ENCODE results near the gene SLC25A30.

SLC25A30 gene

DNA sequence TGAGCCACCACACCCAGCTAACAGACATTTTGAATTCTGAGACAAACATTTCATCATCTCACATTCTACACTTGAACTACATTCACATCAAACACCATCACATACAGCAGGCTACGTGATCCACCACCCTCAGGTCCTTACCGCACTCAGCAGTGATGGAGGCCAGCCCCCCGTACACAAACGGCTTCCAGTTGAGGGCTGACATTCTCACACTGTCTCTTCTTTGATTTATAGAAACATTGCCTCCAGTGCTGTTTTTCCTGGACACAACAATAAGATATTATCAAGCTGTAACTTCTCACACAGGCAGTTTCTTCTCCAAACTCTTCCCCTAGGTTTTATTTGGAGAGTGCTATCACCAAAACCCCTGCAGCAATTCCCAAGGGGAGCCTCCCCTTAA lies 7.0 kb downstream of the SLC25A30 start:
- H3K27ac ChIP-seq: no peak overlapping the region
- no peaks in the 10 kb centered on the region for H3K36me3 ChIP-seq
- TF ChIP-seq, protein P1, sequence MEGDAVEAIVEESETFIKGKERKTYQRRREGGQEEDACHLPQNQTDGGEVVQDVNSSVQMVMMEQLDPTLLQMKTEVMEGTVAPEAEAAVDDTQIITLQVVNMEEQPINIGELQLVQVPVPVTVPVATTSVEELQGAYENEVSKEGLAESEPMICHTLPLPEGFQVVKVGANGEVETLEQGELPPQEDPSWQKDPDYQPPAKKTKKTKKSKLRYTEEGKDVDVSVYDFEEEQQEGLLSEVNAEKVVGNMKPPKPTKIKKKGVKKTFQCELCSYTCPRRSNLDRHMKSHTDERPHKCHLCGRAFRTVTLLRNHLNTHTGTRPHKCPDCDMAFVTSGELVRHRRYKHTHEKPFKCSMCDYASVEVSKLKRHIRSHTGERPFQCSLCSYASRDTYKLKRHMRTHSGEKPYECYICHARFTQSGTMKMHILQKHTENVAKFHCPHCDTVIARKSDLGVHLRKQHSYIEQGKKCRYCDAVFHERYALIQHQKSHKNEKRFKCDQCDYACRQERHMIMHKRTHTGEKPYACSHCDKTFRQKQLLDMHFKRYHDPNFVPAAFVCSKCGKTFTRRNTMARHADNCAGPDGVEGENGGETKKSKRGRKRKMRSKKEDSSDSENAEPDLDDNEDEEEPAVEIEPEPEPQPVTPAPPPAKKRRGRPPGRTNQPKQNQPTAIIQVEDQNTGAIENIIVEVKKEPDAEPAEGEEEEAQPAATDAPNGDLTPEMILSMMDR (IDR thresholded peaks at IDR 0.05; ENCODE audit: low read depth, low read length): no peak
- H3K27me3 ChIP-seq (ENCODE audit: insufficient read depth, low read depth, severe bottlenecking): no peaks in the 10 kb centered on the region
- DNase-seq: no peak
- H3K4me3 ChIP-seq (ENCODE audit: low read depth, low read length): no peak overlapping the region
- H3K9me3 ChIP-seq (ENCODE audit: severe bottlenecking): no peaks in the 10 kb centered on the region

DNA sequence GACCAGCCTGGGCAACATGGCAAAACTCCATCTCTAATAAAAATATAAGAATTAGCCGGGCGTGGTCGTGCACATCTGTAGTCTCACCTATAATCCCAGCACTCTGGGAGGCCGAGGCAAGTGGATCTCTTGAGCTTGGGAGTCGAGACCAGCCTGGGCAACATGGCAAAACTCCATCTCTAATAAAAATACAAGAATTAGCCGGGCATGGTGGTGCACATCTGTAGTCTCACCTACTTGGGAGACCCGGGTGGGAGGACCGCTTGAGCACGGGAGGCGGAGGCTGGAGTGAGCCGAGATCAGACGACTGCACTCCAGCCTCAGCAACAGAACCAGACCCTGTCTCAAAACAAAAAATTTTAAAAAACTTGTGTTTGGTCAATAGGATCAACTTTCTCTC lies 7.7 kb downstream of the SLC25A30 start:
- Histone ChIP-seq H3K27ac (no peak overlapping the region), H3K4me3 (ENCODE audit: low read depth, low read length) (no peak overlapping the region), H3K9me3 (ENCODE audit: severe bottlenecking) (no peaks in the 10 kb centered on the region), H3K27me3 (ENCODE audit: insufficient read depth, low read depth, severe bottlenecking) (no peaks in the 10 kb centered on the region), H3K36me3 (no peaks in the 10 kb centered on the region)
- no peak for DNase-seq
- TF ChIP-seq, protein P1 (IDR thresholded peaks at IDR 0.05; ENCODE audit: low read depth, low read length): no peak

DNA sequence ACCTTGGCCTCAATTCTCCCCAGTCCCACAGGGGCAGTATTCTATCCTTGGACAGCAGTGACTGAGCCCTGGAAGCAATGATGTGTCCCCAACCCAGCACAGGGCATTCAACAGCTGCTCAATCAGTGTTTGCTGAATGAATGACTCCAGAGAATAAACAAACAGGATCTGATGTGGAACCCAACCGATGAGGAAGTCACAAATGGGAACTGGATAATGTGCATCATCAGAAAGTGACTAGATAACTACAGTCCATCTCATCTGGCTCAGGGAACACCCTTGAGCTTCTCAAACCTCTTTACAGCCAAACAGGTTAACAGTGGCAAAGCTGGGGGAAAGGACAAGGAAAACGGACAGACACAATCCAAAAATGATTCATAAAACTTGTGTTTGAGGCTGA lies 8.2 kb downstream of the SLC25A30 start:
- Histone ChIP-seq H3K27ac (no peak overlapping the region), H3K4me3 (ENCODE audit: low read depth, low read length) (no peak overlapping the region), H3K36me3 (no peaks in the 10 kb centered on the region), H3K27me3 (ENCODE audit: insufficient read depth, low read depth, severe bottlenecking) (no peaks in the 10 kb centered on the region), H3K9me3 (ENCODE audit: severe bottlenecking) (no peaks in the 10 kb centered on the region)
- no peak for DNase-seq
- TF ChIP-seq, protein P1 (IDR thresholded peaks at IDR 0.05; ENCODE audit: low read depth, low read length): no peak

DNA sequence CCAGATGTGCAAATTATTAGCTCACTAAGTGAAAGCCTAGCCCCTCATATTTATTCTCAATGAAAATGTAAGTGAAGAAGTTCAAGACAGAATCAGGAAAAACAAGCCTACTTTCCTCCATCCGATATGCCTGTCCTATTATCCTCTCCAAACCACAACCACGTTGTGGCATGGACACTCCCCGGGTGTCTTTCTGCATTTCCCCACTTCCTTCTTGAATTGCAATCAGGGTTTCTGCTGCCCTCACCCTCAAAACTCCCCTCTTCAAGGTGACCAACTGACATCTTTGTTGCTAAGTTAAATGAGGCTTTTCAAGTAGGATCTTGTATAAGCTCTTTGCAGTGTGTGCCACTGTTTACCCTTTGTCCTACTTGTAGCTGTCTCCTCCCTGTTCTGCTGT lies 11.8 kb downstream of the SLC25A30 start:
- H3K9me3 ChIP-seq (ENCODE audit: severe bottlenecking): no peaks in the 10 kb centered on the region
- TF ChIP-seq, protein P1 (IDR thresholded peaks at IDR 0.05; ENCODE audit: low read depth, low read length): no peak
- H3K27me3 ChIP-seq (ENCODE audit: insufficient read depth, low read depth, severe bottlenecking): no peaks in the 10 kb centered on the region
- no peak for DNase-seq
- H3K27ac ChIP-seq: no peak overlapping the region
- H3K4me3 ChIP-seq (ENCODE audit: low read depth, low read length): no peak overlapping the region
- H3K36me3 ChIP-seq: no peaks in the 10 kb centered on the region

DNA sequence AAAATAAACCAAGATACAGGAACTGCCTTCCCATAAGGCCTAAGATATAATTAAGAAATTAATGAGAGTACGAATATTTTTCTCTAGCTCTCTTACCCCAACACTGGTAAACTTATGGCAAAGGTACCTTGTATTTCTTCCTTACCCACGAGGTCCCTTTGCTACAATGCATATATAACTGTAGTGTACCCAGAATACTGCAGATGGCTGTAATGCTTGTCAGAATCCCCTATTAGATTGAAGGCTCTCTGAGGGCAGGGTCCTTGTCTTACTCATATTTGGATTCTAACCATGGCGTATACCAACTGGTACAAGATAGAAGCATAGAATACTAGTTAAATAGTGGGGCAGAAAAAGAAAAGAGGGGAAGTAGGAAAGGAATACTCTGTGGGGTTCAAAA lies 15.1 kb downstream of the SLC25A30 start:
- TF ChIP-seq, protein P1 (IDR thresholded peaks at IDR 0.05; ENCODE audit: low read depth, low read length): no peak
- H3K4me3 ChIP-seq (ENCODE audit: low read depth, low read length): no peak overlapping the region
- DNase-seq: no peak
- no peaks in the 10 kb centered on the region for H3K9me3 ChIP-seq (ENCODE audit: severe bottlenecking)
- no peak overlapping the region for H3K27ac ChIP-seq
- no peaks in the 10 kb centered on the region for H3K36me3 ChIP-seq
- H3K27me3 ChIP-seq (ENCODE audit: insufficient read depth, low read depth, severe bottlenecking): no peaks in the 10 kb centered on the region

DNA sequence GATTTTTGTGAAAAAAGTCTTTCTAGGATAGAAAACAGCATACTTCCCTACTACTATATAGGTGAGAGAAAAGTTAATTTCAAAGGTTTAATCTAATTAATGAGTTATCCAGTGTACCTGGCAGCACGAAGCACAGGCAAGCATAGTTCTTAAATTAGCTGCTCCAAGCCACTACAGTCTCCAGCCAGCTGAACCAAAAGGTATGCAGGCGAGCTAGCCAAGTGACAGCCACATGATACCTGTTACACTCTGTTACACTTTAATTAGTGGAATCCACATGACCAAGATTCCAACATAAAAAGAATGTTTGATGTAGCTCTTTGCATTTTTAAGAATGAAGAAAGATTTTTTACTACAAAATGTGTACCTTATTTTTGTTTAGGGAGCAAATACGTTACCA lies 15.5 kb downstream of the SLC25A30 start:
- H3K27ac ChIP-seq: no peak overlapping the region
- H3K36me3 ChIP-seq: no peaks in the 10 kb centered on the region
- DNase-seq: no peak

More for the DNA sequence above, 15.5 kb downstream of the SLC25A30 start:
- H3K27me3 ChIP-seq (ENCODE audit: insufficient read depth, low read depth, severe bottlenecking): no peaks in the 10 kb centered on the region
- H3K9me3 ChIP-seq (ENCODE audit: severe bottlenecking): no peaks in the 10 kb centered on the region
- H3K4me3 ChIP-seq (ENCODE audit: low read depth, low read length): no peak overlapping the region
- TF ChIP-seq, protein P1 (IDR thresholded peaks at IDR 0.05; ENCODE audit: low read depth, low read length): no peak
